ENCODE data around the gene JARID2.

Gene JARID2

GRCh38 chr6:15490242-15491100 lies 244.6 kb downstream of the JARID2 start:
- no peak for DNase-seq (ENCODE audit: low read depth in 2 of 2)

DNA sequence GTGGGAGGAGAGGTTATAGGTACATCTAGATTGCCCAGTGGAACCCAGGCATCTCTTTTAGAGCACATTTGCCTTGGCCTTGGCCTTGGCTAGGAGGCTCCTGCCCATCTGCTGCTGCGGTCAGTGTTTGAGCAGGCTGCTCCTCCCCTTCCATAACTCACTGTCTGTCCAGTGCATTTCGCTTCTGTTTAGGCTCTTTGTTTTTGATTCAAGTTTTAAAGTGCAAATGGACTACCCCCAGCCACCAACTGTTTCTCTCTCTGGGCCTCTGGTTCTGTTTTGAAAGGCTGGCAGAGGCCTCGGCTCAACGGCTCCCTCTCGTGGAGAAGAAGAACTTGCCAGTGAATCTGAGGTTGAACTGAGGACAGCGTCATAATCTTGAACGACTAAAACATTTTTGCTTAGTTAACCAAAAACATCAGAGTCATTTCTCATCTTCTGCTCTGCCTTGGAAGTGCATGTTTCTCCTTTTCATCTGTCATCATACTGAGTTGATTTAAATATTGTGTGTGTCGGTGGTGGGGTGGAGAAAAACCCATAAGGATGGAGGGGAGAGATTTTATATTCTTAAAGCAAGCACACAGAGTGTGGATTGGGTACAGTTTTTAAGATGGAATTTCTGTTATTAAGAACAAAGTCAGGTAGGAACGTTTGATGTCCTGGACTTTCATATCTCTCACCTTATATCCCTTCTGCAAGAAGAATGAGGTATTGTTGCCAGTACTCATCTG lies 245.6 kb downstream of the JARID2 start:
- DNase-seq (ENCODE audit: low read depth in 2 of 2), result peak; percentile 26 to 36

DNA sequence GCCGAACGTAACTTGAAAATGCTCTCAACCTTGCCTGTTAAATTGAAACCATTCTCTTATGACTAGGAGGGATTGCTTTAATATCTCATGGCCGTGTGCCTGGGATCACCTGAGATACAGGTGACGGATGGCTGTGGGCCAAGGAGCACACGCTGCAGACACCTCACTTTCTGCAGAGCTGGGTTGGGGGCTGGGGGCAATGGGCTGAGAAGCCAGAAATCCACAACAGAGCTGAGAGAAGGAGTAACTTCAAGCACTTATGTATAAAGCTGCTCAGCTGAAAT lies 246.1 kb downstream of the JARID2 start:
- DNase-seq (ENCODE audit: low read depth in 2 of 2), result no peak

DNA sequence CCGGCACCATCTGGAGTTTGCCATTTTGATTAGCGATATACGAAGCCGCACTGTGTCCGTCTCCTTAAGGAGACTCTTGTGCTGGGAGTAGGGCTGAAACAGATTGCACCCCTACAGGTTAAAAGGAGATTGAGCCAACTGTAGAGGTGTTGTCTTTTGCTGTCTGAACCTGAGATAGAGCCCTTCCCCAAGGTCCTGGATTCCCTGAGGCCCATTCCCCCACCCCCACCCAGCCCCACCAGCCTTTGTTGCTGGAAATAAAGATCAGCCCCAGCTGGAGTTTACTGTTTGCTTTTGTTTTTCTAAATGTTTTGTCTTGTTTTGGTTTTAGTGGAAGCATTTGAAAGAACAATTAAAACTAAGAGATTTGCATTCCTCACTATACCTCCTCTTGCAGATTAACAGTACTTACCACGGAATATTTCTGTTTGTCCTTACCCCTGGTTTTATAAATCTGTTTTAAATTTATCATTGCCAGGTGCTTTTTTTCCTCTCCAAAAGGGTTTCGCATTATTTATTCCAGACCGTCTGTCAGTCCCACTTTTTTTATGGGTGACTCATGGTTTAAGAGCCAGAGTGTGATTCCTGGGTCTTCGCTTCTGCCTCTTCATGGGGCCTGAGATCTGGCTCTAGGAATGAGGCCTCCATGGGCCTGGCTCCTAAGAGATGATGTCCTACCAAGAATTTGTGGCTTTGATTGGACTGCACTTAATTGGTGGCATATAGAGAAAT lies 247.7 kb downstream of the JARID2 start:
- DNase-seq (ENCODE audit: low read depth in 2 of 2), result no peak

DNA sequence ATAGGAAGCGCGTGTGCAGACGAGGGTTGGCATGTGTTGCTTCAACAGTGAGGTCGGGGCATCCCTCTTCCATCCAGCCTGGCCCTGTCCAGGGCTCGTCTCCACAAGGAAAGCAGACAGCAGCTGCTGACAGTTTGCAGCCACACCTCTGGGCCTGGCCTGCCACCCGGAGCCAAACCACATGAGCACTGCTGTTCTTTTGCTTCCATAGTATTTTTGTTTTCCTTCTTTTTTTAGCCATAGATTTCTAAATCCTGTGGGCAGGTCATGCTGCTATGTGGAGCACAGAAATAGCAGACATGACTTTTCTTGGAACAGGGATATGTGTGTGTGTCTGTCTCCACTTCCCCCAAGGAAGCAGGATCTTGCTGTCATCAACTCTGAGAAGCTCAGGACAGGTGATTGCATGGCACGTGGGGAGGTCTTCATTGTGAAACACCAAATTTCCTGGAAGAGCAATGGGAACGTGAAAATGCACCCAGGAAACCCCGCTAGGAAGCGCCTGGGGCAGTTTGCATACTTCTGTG lies 249.6 kb downstream of the JARID2 start:
- DNase-seq (ENCODE audit: low read depth in 2 of 2), result no peak

GRCh38 chr6:15496345-15497131 lies 250.7 kb downstream of the JARID2 start:
- no peak for DNase-seq (ENCODE audit: low read depth in 2 of 2)

DNA sequence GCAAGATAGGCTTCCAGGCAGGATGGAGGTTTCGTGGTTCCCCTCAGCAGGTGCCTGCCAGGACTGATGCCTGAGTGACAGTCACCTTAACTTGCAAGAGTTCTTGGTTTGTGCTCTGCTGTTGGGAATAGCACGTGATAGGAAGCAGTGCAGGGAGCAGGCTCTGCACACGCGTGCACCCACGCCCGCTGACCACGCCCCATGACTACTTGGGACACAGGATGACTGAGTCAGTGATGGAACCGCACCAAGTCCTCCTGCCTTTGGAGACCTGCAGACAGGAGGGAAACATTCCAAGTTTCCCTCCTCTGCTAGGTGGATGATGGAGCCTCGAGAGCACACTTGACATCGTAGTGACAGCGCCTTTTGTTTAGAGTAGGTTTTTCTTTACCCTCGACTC lies 252.8 kb downstream of the JARID2 start:
- DNase-seq (ENCODE audit: low read depth in 2 of 2), result no peak

- no peak for DNase-seq (ENCODE audit: low read depth in 2 of 2)
Measured at GRCh38 chr6:15499125-15499524, 253.3 kb downstream of the JARID2 start.

DNA sequence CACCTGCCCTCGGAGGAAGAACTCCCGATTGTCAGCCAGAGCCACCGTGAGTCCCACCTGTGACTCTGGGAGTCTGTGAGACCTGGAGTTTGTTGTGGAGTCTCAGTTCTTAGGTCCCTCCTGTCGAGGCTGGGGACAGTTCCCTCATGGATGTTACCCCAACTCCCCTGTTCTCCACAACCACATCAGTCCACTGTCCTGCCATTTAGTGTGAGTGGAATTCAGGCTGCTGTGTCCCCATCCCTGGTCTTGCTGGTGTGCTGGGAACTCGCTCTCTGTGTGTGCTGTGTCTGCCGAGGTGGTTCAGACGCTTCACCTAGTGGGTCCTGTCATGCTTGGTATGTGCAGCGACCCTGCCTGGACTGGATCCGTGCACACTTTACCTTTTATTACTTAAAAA lies 253.7 kb downstream of the JARID2 start:
- no peak for DNase-seq (ENCODE audit: low read depth in 2 of 2)

DNA sequence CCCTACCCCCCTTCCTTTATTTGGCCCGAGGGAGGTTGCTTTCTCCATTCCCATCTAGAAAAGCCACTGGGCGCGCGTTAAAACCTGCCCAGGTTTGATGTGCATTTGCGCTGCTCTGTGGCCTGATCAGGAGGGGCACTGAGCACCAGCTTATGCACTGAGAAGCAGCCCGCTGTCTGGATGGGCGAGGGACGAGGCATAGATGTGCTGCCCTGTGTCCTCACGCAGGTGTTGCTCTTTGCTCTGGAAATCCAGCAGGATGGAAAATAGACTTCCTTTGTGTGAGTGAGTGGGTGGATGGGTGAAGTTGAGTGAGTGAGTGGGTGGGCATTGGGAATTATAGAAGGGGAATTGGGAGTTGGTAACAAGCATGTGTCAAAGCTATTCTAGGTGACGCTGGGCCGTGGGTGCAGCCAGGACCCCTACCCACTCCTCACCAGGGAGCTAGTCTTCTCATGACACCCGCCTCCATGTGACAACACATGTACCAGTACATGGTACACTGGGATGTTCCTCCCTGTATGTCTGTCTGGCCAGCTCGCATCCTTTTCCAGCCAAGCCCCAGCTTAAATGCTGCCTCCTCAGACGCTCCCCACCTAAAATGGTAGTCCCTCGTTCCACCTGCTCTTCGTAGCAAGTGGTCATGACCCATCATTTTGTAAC lies 254.3 kb downstream of the JARID2 start:
- no peak for DNase-seq (ENCODE audit: low read depth in 2 of 2)

DNA sequence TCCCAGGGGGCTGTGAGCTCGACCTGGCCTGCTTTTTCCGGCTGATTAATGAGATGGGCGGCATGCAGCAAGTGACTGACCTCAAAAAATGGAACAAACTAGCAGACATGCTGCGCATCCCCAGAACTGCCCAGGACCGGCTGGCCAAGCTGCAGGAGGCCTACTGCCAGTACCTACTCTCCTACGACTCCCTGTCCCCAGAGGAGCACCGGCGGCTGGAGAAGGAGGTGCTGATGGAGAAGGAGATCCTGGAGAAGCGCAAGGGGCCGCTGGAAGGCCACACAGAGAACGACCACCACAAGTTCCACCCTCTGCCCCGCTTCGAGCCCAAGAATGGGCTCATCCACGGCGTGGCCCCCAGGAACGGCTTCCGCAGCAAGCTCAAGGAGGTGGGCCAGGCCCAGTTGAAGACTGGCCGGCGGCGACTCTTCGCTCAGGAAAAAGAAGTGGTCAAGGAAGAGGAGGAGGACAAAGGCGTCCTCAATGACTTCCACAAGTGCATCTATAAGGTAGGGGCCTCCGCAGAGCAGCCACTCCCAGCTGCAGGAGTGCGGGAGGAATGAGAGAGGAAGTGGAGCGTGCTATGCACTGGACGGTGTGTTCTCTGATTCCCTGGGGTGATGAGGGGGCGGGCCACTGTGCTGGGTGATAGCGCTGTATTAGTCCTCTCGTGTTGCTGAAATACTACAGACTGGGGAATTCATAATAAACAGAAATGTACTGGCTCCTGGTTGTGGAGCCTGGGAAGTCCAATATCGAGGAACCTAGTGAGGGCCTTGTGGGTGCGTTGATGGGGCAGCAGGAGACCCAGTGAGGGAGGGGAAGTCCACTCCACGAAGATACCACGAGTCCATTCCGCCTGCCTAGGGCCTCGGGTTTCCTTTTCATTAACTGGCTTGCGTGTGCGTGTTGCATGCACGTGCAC lies 255.3 kb downstream of the JARID2 start:
- DNase-seq (ENCODE audit: low read depth in 2 of 2), result no peak

GRCh38 chr6:15501826-15502445 lies 256.1 kb downstream of the JARID2 start:
- no peak for DNase-seq (ENCODE audit: low read depth in 2 of 2)

GRCh38 chr6:15502446-15503345 lies 256.8 kb downstream of the JARID2 start:
- no peak for DNase-seq (ENCODE audit: low read depth in 2 of 2)

GRCh38 chr6:15503346-15503680 lies 257.4 kb downstream of the JARID2 start:
- DNase-seq (ENCODE audit: low read depth in 2 of 2), result no peak

DNA sequence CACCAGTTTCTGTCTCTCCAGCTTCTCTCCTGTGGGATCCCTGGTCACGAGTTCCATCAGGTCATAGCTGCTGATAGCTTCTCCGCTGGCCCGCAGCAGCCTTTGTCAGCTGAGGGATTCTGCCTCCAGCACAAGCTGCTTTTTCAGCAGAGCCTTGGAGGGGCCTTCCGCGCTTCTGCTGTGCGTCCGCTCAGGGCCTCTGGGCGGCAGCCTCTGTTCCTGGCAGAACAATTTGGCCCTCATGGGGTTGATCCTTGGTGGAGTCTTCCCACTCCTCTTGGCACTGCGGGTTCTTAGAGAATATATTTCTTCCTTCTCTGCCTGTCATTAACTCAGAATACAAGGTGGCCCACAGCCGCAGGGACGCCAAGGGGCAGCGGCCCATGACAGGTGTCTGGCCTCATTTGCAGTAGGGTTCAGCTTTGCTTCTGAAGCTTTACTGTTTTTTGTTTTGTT lies 258.2 kb downstream of the JARID2 start:
- no peak for DNase-seq (ENCODE audit: low read depth in 2 of 2)

DNA sequence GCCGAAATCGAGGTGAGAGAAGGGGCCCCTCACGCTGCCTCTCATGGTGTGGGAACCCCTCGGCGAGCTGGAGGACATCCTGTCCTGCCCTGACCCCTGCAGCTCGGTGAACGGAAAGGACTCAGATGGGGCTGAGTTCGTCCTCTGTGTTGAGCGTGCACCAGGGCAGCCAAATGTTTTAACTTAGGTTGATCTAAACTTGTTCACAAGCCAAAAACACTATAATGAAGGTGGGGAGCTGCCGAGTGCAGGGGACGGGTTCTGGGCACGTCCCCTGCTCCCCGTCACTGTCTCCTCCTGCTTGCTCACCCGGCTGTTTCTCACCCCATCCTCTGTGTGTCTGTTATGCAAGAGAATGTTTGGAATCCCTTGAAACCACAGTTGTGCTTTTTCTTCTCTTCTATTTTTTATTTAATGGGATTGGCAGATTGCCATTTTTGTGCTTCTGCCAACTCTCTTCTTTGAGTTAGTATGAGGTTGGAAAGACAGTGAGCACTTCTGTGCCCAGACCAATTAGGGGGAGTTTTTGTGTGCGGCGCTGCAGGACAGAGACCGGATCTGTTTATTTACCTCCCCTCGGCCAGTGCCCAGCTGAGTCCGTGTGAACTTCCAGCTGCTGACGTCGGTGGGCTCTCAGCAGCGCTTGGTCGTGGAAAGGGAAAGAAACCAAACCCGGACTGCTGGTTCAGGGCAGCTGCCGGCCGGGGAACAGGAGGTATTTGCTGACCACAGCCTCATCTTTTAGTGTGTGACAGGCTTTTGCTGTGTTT lies 258.9 kb downstream of the JARID2 start:
- DNase-seq (ENCODE audit: low read depth in 2 of 2), result no peak

DNA sequence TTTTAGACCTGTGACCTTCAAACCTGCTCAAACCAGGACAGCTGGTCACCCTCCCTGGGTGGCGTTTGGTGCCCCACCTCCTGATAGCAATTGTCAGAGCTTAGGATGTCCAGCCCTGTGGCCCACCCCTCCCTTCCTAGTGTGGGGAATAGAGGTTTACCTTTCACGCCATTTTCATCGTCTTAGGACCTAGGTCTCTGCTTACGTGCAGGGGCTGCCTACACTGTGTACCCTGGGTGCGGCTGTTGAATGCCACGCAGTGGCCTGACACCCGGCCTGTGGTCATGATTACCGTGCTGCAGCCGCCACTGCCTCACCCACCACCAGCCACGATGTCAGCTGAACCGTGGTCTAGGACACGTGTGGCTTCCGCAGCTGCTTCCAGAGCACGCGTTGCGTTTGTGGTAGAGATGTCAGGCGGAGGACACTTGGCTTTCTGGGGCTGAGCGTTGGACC lies 259.6 kb downstream of the JARID2 start:
- no peak for DNase-seq (ENCODE audit: low read depth in 2 of 2)

DNA sequence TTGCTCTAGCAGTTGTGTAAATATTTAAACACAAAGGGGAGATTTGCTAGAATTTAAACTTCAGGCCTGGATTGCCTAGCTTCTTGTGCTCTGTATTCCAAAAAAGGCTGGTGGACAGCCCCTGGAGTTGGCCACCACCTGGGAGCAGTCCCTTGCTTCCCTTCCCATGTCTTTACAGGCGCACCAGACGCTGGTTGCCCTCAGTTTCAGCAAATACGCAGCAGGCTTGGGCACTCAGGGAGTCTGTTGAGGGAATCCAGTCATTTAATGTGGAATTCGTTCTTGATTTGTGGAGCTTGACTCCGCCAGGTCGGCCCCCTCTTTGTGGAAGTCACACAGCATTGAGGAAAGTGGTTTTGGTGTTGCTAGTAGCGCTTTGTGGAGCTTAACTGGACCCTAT lies 260.2 kb downstream of the JARID2 start:
- DNase-seq (ENCODE audit: low read depth in 2 of 2), result no peak
